HG02588 (cell line): ENCODE results near the gene SLC29A1.

Experiments
- ATAC-seq: cut with Tn5 transposase; IDR thresholded peaks from one replicate; pipeline ENCODE4 v1.9.1; 2021; ENCODE audit warnings: mild to moderate bottlenecking, moderate library complexity; ENCODE audit not compliant: unreplicated experiment

The SLC29A1 gene

DNA sequence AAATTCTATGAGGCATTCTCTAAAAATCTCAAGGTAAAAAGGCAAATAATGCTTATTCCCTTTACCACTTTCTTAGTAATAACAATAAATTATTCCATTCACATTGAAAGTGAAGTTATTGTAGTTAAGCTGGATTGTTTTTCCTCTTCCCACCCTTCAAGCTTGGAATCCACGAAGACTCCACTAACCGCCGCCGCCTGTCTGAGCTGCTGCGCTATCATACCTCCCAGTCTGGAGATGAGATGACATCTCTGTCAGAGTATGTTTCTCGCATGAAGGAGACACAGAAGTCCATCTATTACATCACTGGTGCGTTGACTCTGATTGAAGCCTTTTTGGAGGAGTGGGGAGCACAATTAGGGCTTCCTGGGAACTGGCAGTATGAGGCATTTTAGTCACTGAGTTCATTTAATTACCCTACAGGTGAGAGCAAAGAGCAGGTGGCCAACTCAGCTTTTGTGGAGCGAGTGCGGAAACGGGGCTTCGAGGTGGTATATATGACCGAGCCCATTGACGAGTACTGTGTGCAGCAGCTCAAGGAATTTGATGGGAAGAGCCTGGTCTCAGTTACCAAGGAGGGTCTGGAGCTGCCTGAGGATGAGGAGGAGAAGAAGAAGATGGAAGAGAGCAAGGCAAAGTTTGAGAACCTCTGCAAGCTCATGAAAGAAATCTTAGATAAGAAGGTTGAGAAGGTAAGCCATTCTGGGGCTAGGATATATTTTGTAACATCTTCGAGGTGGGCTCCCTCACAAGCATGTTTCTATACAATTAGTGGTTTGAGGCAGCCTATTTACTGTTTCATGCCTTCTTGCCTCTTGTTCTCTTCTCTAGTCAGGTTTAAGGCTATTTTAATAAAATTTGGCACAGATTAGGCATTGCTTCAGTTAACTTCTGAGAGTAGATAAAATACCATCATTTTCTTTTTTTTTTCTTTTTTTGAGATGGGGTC, 28.5 kb downstream of the SLC29A1 start:
- ATAC-seq: no peak

- ATAC-seq: no peak
These were observed 30.1 kb downstream of the SLC29A1 start for GRCh38 chr6:44253307-44254101.

DNA sequence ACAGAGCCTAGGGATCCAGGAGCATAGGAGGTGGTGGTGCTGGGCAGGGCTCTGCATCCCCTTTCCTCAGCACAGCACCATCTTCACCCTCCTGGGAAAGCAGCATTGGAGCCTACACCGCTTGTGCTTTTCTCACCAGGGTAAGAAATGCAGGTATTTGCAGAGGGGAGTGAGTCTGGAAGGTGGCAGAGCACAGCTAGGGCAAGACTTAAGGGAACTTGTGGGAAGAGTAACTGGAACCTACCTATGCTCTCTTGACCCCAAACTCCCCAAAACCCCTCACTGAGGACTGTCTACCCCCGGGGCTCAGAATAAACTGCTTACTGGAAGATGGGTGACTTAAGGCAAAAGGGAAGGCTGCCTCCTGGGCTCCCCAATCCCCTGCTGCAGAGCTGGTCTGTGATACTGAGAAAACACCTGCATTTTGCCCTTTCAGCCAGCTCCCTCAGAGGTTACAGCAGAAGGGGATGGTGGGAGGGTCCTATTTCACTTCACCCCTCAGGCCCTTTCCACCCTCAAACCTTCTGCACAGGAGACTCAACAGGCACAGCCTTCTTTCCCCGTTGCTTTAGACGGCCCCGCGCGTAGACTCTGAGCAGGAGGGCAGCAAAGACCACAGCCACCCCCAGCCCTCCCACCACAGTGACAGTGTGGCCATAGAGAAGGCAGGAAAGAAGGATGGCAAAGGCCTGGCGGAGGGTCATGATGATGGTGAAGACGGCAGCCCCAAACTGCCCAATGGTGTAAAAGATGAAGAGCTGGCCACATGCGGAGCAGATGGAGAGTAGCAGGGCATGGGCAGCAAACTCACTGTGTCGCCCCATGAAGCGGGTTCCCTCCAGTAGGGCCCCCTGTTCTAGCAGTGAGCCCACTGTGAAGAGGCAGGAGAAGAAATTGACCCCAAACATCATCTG, 31.1 kb downstream of the SLC29A1 start:
- no peak for ATAC-seq

DNA sequence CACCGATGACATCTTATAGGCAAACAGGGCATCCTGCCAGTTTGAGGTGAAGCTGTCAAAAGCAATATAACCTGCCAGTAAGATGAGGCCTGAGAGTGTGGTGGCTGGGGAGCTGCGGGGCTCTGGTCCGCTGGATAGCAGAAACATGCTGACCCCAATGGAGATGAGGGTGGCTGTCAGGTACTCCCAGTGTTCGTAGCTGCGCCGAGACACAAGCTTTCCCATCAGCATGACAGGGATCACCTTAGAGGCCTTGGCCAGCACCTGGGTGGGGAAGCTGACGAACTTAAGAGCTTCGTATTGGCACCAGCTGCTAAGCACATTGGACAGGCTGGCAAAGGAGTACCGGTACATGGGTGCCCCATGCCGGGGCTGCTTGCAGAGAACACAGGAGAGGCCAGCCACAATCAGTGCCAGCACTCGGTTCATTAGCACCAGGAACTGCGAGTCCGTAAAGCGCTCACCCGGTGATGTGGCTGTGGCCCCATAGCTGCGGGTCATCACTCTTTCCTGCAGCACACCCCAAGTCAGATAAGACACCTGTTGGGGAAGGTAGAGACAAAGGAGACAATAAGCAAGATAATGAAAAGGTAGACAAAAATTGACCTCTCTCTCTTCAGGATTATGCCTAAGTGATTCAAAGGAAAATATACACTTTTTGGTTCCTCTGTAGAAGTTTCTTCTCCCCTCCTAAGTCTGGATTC, 31.9 kb downstream of the SLC29A1 start:
- no peak for ATAC-seq

DNA sequence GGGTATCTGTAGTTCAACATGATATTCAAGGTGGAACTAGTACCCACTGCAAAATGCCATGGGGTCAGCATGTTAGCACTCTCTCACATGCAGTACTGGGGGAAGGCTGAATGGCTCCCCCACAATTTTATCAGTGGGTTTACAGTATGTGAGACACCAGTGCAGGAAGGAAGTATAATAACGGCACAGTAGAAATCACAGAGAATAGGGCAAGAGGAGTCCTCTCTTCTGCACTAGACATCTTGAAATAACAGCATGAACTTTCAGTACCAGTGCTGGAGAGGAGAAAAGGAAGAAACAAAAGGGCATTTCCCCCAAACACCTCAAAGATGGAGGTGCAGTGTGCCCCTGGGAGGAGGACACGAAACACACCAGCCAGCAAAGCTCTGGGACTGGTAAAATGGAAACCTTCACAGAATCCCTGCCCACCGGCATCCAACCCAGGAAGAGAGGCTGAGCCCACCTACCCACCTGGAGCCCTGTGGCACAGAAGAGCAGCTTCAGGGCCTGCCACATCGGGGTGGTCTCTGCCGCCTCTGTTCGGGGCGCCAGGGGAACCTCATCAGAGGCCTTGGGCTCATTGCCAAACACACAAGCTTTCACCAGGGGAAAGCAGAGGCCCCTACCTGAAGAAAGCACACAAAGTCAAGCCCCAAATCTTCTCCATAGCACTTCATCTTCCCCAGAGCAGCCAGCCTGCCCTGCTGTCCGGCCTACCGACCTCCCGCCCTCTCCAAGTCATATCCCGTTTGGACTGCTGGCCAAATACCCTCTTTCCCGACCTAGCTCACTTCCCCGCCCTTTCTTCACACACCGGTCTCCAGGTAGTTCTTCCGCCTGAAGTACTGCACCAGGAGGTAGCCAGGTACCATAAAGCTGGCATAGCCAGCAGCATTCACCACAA, 32.7 kb downstream of the SLC29A1 start:
- no peak for ATAC-seq

GRCh38 chr6:44256775-44257024, 33.3 kb downstream of the SLC29A1 start:
- ATAC-seq: no peak

DNA sequence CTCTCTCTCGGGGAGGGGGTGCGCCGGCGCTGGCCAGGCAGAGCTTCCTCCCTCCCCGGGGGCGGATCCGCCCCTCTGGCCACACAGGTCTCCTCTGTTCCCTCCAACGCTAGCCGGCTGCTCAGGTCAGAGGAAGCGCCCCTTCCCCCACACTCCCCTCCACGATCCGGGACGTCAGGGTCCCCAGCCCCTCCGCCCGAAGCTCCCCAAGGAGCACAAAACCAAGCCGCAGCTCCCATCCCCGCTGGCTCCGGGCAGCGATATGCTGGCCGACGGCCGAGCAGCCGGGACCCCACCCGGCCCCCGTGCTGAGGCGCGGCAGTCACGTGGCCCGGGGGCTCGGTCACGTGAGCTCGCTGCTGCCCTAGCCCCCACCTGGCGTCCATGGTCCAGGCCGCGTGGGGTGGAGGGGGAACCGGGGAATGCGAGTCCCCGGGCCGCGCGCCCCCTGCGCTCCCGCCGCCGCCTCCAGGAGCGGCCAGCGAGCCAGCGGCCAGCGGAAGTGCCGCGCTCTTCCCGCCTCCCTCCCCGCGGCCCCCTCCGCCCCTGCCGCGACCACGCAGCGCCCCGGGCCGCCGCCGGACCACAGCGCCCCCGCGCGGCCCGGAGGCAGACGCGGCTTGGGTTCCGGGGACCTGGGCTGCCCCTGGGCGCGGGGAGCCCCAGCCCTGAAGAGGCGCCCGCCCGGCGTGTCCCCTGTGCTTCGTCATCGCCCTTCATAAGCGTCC, 33.8 kb downstream of the SLC29A1 start, which contains the start of gene SLC35B2:
Gene SLC35B2, minus strand, starts transcription at position 504 of the 728 bp plus-strand sequence. Its CDS starts 118 bp downstream, at position 386.
- ATAC-seq: peak; percentile 47

GRCh38 chr6:44257753-44258324, 34.4 kb downstream of the SLC29A1 start:
- peak; percentile 22 for ATAC-seq

GRCh38 chr6:44258325-44258863, 35.0 kb downstream of the SLC29A1 start:
- no peak for ATAC-seq

DNA sequence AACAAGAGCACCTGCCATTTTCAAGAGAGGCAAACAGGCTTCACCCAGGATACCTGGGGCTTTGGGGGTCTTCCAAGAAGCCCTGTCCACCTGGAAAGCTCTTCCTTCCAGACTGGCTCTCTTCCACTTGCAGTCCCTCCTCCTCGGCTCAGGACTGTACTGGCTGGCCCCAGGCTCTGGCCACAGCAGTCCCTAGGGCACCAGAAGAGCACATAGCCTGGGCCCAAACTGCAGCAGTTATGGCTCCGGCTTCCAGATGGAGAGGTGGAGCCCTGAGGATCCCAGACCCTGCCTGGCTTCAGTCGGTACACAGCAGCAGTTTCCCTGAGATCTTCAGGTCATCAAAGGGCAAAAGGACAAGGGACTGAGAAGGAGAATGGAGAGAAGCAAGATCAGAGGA, 35.5 kb downstream of the SLC29A1 start:
- no peak for ATAC-seq

DNA sequence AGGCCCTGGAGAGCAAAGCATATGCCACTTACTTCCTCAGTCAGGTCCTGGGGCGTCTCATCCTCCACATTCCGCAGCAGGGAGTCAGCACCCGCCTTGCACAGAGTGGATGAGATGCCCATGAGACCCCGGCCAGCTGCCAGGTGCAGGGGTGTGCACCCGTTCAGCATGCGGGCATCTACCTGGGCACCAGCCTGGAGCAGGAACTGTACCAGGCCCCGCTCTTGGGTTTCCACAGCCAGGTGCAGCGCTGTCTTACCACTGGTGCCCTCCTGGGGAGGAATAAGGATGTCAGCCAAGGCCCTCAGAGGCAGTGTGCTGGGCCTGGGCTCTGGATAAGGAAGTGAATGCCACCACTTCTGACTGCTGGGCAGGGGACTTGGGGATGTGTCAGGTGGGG, 36.6 kb downstream of the SLC29A1 start:
- no peak for ATAC-seq

- ATAC-seq: no peak
These were observed 37.3 kb downstream of the SLC29A1 start for GRCh38 chr6:44260451-44261297.

- ATAC-seq: no peak
These were observed 38.2 kb downstream of the SLC29A1 start for GRCh38 chr6:44261581-44261980.

DNA sequence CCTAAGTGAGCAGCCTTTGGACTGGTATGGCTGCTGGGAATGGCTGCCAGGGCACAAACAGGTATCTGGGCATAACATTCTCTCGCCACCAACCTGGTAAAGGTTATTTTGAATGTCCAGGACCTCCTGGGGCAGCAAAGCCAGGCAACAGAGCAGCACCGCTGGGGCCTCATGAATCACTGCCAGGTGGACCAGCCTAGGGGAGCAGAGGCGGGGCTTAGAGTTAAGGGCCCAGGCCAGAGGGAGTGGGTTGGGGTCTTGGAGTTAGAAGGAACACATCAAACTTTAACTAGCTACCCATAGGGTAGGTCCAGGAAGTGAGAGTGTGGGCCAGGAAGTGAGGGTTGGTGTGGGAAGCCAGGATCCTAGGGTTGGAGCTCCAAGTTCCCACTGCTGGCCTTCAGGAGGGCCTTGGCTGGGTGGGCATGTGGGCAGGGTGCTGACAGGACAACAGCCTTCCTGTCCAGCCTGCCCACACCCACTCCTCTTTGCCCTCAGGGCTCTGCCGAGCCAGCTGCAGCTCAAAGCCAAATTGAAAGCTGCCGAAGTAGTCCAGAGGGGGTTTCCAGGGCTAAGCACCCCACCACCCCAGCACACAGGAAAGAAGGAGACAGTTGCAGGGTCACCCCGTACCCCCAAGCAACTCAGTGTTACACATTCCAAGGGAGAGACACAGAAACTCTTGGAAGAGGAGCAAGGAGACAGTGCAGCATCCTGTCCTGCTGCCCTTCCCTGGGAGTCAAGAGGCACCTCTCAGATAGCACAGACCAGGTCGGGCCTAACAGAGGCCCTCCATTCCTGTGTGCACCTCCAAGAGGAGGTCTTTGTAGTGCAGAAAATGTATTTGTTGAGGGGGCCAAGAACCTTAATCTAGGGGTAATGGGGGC, 39.3 kb downstream of the SLC29A1 start:
- no peak for ATAC-seq

- ATAC-seq: no peak
These were observed 40.1 kb downstream of the SLC29A1 start for GRCh38 chr6:44263354-44264100.
